OCI-LY7 (cell line): Measurements from ENCODE around the gene MAGEE2. TPM values are rescaled to one million over a fixed set of nuclear protein-coding genes. Genes with fewer than 3 reads are reported as not detected.

Experiments used
- Bru-seq: library from RNA; stranded (reverse); fragments of 400-500 nt; gene quantifications from one replicate; lab custom pipeline; 2021; lab: Mats Ljungman, UMichigan
- BruChase-seq, 2 experiments: library from RNA; stranded (reverse); fragments of 400-500 nt; gene quantifications; one replicate each; lab custom pipeline; 2021; lab: Mats Ljungman, UMichigan
- BruUV-seq: library from RNA; stranded (reverse); fragments of 400-500 nt; replicated peaks from 2 replicates; lab custom pipeline; 2021; lab: Mats Ljungman, UMichigan
- CTCF ChIA-PET: fragments of 300-600 bp; sonication (Branson Sonifier 250); formaldehyde crosslinking; loops from one replicate; lab custom pipeline; 2022; ENCODE audit warnings: antibody characterized with exemption; ENCODE audit not compliant: unreplicated experiment; lab: Charles Lee
- POLR2A ChIA-PET: fragments of 300-600 bp; sonication (Branson Sonifier 250); formaldehyde crosslinking; loops from one replicate; lab custom pipeline; 2022; ENCODE audit warnings: antibody characterized with exemption; lab: Charles Lee
- DNase-seq: peaks from one replicate; pipeline ENCODE4 v3.0.0-alpha.2; 2015; ENCODE audit warnings: low spot score
- H2AFZ ChIP-seq: fragments of 200-600 bp; sonication (generic), shearing (Covaris generic); 2 replicates; pipeline ENCODE4 v1.6.1; 2014; ENCODE audit warnings: mild to moderate bottlenecking, antibody characterized with exemption, low read length, moderate library complexity
- H3K27ac ChIP-seq: fragments of 200-600 bp; sonication (generic); 2 replicates; pipeline ENCODE4 v1.5.1; 2014; ENCODE audit warnings: mixed run types, low read depth, mild to moderate bottlenecking, moderate library complexity, low read length, inconsistent platforms; ENCODE audit not compliant: poor library complexity, severe bottlenecking
- H3K36me3 ChIP-seq: fragments of 200-600 bp; sonication (generic); 2 replicates; pipeline ENCODE4 v1.6.1; 2014; ENCODE audit warnings: mild to moderate bottlenecking, antibody characterized with exemption, low read length, moderate library complexity, mixed read lengths; ENCODE audit not compliant: insufficient read depth
- H3K4me1 ChIP-seq: fragments of 200-600 bp; sonication (generic); 2 replicates; pipeline ENCODE4 v1.5.1; 2014; ENCODE audit warnings: mild to moderate bottlenecking, low read length; ENCODE audit not compliant: insufficient read depth, poor library complexity, severe bottlenecking
- H3K4me2 ChIP-seq: fragments of 200-600 bp; sonication (generic); 2 replicates; pipeline ENCODE4 v1.6.1; 2014; ENCODE audit warnings: mild to moderate bottlenecking, low read length
- H3K4me3 ChIP-seq: fragments of 200-600 bp; sonication (generic); 2 replicates; pipeline ENCODE4 v1.5.1; 2014; ENCODE audit warnings: mild to moderate bottlenecking, low read depth, low read length; ENCODE audit not compliant: poor library complexity, severe bottlenecking
- H3K79me2 ChIP-seq: fragments of 200-600 bp; sonication (generic); 2 replicates; pipeline ENCODE4 v1.6.1; 2016; ENCODE audit warnings: low read depth, mild to moderate bottlenecking, low read length, moderate library complexity, mixed read lengths; ENCODE audit not compliant: insufficient read depth
- H3K9me2 ChIP-seq: fragments of 200-600 bp; sonication (generic); 2 replicates; pipeline ENCODE4 v1.6.1; 2016; ENCODE audit warnings: mild to moderate bottlenecking, low read length, mixed read lengths; ENCODE audit not compliant: insufficient read depth
- H3K9me3 ChIP-seq: fragments of 200-600 bp; sonication (generic); 2 replicates; pipeline ENCODE4 v1.6.1; 2014; ENCODE audit warnings: mild to moderate bottlenecking, mixed run types, low read length, mixed read lengths
- H4K20me1 ChIP-seq: fragments of 200-600 bp; sonication (generic); 2 replicates; pipeline ENCODE4 v1.6.1; 2014; ENCODE audit warnings: mild to moderate bottlenecking, antibody characterized with exemption, low read length, moderate library complexity, mixed read lengths; ENCODE audit not compliant: insufficient read depth
- EZH2phosphoT487 ChIP-seq: fragments of 200-600 bp; sonication (generic); IDR thresholded peaks from 2 replicates; pipeline ENCODE4 v1.6.1; 2018; ENCODE audit warnings: low read depth, borderline replicate concordance, mild to moderate bottlenecking, mixed run types, antibody characterized with exemption, low read length, moderate library complexity, mixed read lengths
- intact Hi-C: fragments of 100-400 bp; cut with micrococcal nuclease; formaldehyde crosslinking; loops from one replicate; pipeline ENCODE4 v1.10.0; 2022; ENCODE audit not compliant: unreplicated experiment
- long read RNA-seq: library from polyadenylated mRNA; stranded (forward); transcript quantifications from one replicate; pipeline ENCODE4 v2.0.0, GENCODE V29; 2022
- total RNA-seq, 2 experiments: library from RNA; depleted of rRNA in 1 of 2; stranded (reverse); fragments of >200 nt in 1 of 2; shearing (Covaris generic) in 1 of 2; gene quantifications; 2 replicates each; pipeline ENCODE4 v1.2.3, GENCODE V29; 2014 to 2022
- TF ChIP-seq, protein P1 (sequence below): fragments of 200-600 bp; sonication (generic); conservative IDR thresholded peaks from 2 replicates; pipeline ENCODE4 v1.5.1; 2014; ENCODE audit warnings: mild to moderate bottlenecking, antibody characterized with exemption, low read length, moderate library complexity, mixed read lengths

The MAGEE2 gene, protein sequence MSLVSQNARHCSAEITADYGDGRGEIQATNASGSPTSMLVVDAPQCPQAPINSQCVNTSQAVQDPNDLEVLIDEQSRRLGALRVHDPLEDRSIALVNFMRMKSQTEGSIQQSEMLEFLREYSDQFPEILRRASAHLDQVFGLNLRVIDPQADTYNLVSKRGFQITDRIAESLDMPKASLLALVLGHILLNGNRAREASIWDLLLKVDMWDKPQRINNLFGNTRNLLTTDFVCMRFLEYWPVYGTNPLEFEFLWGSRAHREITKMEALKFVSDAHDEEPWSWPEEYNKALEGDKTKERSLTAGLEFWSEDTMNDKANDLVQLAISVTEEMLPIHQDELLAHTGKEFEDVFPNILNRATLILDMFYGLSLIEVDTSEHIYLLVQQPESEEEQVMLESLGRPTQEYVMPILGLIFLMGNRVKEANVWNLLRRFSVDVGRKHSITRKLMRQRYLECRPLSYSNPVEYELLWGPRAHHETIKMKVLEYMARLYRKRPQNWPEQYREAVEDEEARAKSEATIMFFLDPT
- total RNA-seq (2014; rRNA removed; shearing (Covaris generic)) (not detected in 2 replicates), total RNA-seq (2022) (not detected in 2 replicates), Bru-seq, nascent RNA (not detected), BruChase-seq, experiment 1, labeled RNA remaining after a 6-hour chase (not detected), BruChase-seq, experiment 2, labeled RNA remaining after a 2-hour chase (not detected)
- long read RNA-seq, result 0 reads

DNA sequence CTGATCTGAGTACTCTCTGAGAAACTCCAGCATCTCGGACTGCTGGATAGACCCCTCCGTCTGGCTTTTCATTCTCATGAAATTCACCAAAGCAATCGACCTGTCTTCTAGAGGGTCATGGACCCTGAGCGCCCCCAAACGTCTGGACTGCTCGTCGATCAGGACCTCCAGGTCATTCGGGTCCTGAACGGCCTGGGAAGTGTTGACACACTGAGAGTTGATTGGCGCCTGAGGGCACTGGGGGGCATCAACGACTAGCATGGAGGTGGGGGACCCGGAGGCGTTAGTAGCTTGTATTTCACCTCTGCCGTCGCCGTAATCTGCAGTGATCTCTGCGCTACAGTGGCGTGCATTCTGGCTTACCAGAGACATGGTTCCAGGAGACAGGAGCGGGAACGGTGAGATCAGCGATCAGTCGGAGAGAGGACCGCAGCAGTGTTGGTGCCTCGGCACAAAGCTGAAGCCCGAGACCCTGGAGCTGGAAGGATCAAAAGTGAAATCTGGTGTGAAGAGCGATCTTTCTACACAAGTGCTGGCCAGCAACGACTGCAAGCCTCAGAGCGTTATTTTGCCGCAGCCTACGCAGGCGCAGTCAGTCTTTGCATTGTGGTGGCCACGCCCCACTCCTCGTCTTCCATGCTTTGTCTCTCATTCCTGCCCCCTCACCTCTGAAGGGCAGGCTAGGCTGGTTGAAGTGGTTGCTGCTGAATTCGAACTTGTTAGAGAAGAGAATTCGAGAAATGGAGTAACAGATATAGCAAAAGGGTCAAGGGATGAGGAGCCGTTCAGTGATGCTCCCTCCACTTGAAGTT lies at the start of gene MAGEE2:
Gene MAGEE2 (minus strand): TSS at position 575 of the 812 bp plus-strand sequence. CDS start 203 bp downstream, at position 372.
- H3K79me2 ChIP-seq, result no peaks in the 10 kb centered on the region
- ChIA-PET CTCF (no interaction called here), POLR2A (no interaction called here)
- H3K27ac ChIP-seq, result no peak within 1 kb of the TSS
- BruUV-seq, result no TSS peak
- no peaks in the 10 kb centered on the region for H3K4me1 ChIP-seq
- H3K4me2 ChIP-seq, result no peak within 1 kb of the TSS
- no peaks in the 10 kb centered on the region for H3K9me2 ChIP-seq
- H3K4me3 ChIP-seq, result no peak within 1 kb of the TSS
- DNase-seq, result no peak
- no peak for TF ChIP-seq EZH2phosphoT487
- TF ChIP-seq, protein P1, sequence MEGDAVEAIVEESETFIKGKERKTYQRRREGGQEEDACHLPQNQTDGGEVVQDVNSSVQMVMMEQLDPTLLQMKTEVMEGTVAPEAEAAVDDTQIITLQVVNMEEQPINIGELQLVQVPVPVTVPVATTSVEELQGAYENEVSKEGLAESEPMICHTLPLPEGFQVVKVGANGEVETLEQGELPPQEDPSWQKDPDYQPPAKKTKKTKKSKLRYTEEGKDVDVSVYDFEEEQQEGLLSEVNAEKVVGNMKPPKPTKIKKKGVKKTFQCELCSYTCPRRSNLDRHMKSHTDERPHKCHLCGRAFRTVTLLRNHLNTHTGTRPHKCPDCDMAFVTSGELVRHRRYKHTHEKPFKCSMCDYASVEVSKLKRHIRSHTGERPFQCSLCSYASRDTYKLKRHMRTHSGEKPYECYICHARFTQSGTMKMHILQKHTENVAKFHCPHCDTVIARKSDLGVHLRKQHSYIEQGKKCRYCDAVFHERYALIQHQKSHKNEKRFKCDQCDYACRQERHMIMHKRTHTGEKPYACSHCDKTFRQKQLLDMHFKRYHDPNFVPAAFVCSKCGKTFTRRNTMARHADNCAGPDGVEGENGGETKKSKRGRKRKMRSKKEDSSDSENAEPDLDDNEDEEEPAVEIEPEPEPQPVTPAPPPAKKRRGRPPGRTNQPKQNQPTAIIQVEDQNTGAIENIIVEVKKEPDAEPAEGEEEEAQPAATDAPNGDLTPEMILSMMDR, result no peak
- H3K9me3 ChIP-seq, result no peaks in the 10 kb centered on the region
- intact Hi-C loops, result no loop called here
- H3K36me3 ChIP-seq, result no peaks in the 10 kb centered on the region
- no peak within 1 kb of the TSS for H2AFZ ChIP-seq
- H4K20me1 ChIP-seq, result no peaks in the 10 kb centered on the region

DNA sequence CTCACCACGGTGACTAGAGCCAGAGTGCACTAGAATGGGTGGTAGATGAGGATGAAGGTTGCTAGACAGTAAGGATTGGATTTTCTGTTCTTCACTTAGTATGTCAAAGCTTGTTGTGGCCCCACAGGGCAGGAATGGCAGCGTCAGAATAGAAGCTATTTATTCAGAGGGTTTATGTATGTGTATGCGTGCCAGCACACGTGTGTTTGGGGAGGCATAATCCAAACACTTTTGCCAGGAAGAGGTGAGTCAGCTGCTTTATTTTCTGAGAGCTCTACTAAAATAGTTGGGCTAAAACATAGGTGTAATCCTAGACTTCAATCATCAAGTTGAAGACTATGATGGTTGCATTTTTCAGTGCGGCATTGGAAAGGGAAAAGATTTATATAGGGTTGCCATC lies 1.2 kb upstream of the MAGEE2 start:
- no peaks in the 10 kb centered on the region for H4K20me1 ChIP-seq
- no peak overlapping the region for H2AFZ ChIP-seq
- POLR2A ChIA-PET, result no interaction called here
- DNase-seq, result no peak
- no peaks in the 10 kb centered on the region for H3K9me2 ChIP-seq
- no peak overlapping the region for H3K27ac ChIP-seq
- H3K4me1 ChIP-seq, result no peaks in the 10 kb centered on the region
- H3K9me3 ChIP-seq, result no peaks in the 10 kb centered on the region
- no peak overlapping the region for H3K4me3 ChIP-seq
- no peak overlapping the region for H3K4me2 ChIP-seq
- intact Hi-C loops, result no loop called here
- BruUV-seq, result no TSS peak
- TF ChIP-seq EZH2phosphoT487, result no peak
- TF ChIP-seq, protein P1, result no peak
- no peaks in the 10 kb centered on the region for H3K36me3 ChIP-seq
- H3K79me2 ChIP-seq, result no peaks in the 10 kb centered on the region
- CTCF ChIA-PET, result no interaction called here
